NT2/D1 (cell line): ENCODE measurements around the gene SPATA9.
"Not testable (repeated sequence)": the region's sequence is repeated elsewhere in the genome, so short reads cannot be mapped to it uniquely, and the experiment has no call there.

Experiments
- SUZ12 ChIP-seq: IDR thresholded peaks from 2 replicates; pipeline ENCODE4 v1.6.1; 2011; ENCODE audit not compliant: insufficient read length, insufficient read depth; ENCODE audit errors: extremely low read depth
- YY1 ChIP-seq: IDR thresholded peaks from 2 replicates; pipeline ENCODE4 v1.6.1; 2011; ENCODE audit not compliant: insufficient read length, insufficient read depth

- not testable (repeated sequence) for TF ChIP-seq YY1, SUZ12
These were observed 36.6 kb downstream of the SPATA9 start for GRCh38 chr5:95646226-95646568.
